Spleen (tissue), 11 donors: ENCODE measurements around the gene DIP2C. TPM values are rescaled to one million over a fixed set of nuclear protein-coding genes. Genes with fewer than 3 reads are reported as not detected.

Source experiments
- DNase-seq: peaks from one replicate; pipeline ENCODE4 v3.0.0-alpha.2; 2020
- H3K27ac ChIP-seq, 8 donors: fragments of 200-600 bp; sonication (generic) in 7 of 8; 1 replicate in 4 of 8; 2 replicates in 4 of 8; pipeline versions ENCODE4 v1.5.0 to v1.8.0; 2016 to 2021; ENCODE audit warnings: inconsistent platforms in 4 of 8, mild to moderate bottlenecking in 4 of 8, moderate library complexity in 1 of 8
- H3K27me3 ChIP-seq, 7 donors: fragments of 200-600 bp; sonication (generic) in 6 of 7; replicated peaks in 1 of 7; 1 replicate in 4 of 7; 2 replicates in 3 of 7; pipeline versions ENCODE4 v1.5.0 to v1.8.0; 2016 to 2021; ENCODE audit warnings: inconsistent platforms in 3 of 7, mild to moderate bottlenecking in 1 of 7
- H3K36me3 ChIP-seq, 6 donors: fragments of 200-600 bp; sonication (generic) in 5 of 6; 1 replicate in 4 of 6; 2 replicates in 2 of 6; pipeline versions ENCODE4 v1.5.0 to v1.8.0; 2016 to 2021; ENCODE audit warnings: inconsistent platforms in 2 of 6
- H3K4me1 ChIP-seq, 6 donors: fragments of 200-600 bp; sonication (generic) in 5 of 6; 1 replicate in 3 of 6; 2 replicates in 3 of 6; pipeline versions ENCODE4 v1.5.0 to v1.8.0; 2016 to 2021; ENCODE audit warnings: inconsistent platforms in 3 of 6
- H3K4me3 ChIP-seq, 8 donors: fragments of 200-600 bp; sonication (generic) in 7 of 8; 1 replicate in 4 of 8; 2 replicates in 4 of 8; pipeline versions ENCODE4 v1.5.0 to v1.8.0; 2016 to 2021; ENCODE audit warnings: inconsistent platforms in 4 of 8, mild to moderate bottlenecking in 4 of 8, moderate library complexity in 2 of 8
- H3K9me3 ChIP-seq, 8 donors: fragments of 200-600 bp; sonication (generic) in 7 of 8; 1 replicate in 4 of 8; 2 replicates in 4 of 8; pipeline versions ENCODE4 v1.5.0 to v1.8.0; 2016 to 2021; ENCODE audit warnings: inconsistent platforms in 4 of 8
- CTCF ChIP-seq, 11 experiments: fragments of 200-600 bp in 7 of 11; fragments of 450-650 bp in 4 of 11; sonication (generic) in 4 of 11; IDR thresholded peaks in 8 of 11; conservative IDR thresholded peaks in 3 of 11; 1 replicate in 7 of 11; 2 replicates in 4 of 11; pipeline versions ENCODE4 v1.4.0 to v1.8.0; 2016 to 2021; ENCODE audit warnings: antibody characterized with exemption in 11 of 11, inconsistent platforms in 4 of 11, mild to moderate bottlenecking in 1 of 11
- POLR2A ChIP-seq, 3 donors: fragments of 450-650 bp; IDR thresholded peaks; one replicate each; pipeline ENCODE4 v1.5.1; 2017; ENCODE audit warnings: antibody characterized with exemption in 3 of 3, mild to moderate bottlenecking in 1 of 3
- POLR2AphosphoS5 ChIP-seq, 3 donors: sonication (generic); formaldehyde crosslinking; IDR thresholded peaks; one replicate each; pipeline ENCODE4 v1.5.1; 2017; ENCODE audit warnings: antibody characterized with exemption in 3 of 3
- WGBS, 5 donors: extraction: QIAGEN DNeasy Blood & Tissue Kit in 3 of 5; methylation state at CpG; one replicate each; pipeline versions ENCODE4 v1.1.5 to v1.1.7; 2013 to 2018; 5-methylcytosine and 5-hydroxymethylcytosine counted together
- intact Hi-C: fragments of 100-400 bp; cut with DNase I; formaldehyde crosslinking; loops from one replicate; pipeline ENCODE4 v1.15.0; 2023; ENCODE audit warnings: low total_unique reads
- polyA plus RNA-seq, 3 donors: library from polyadenylated mRNA; stranded (reverse); fragments of 200-250 nt; gene quantifications; one replicate each; pipeline ENCODE4 v1.2.1, GENCODE V29; 2013
- total RNA-seq, 7 donors: library from RNA; depleted of rRNA in 3 of 7; stranded (reverse); fragments of >200 nt in 3 of 7; fragmentation: NEBNext Ultra II Directional in 4 of 7; extraction: Animal tissue kit (Norgen Biotek cat#: 25700) in 4 of 7; gene quantifications; one replicate each; pipeline versions ENCODE4 v1.1.0 to v1.2.1, GENCODE V29; 2016 to 2021
- donor health status: healthy with polysubstance abuse.
- donor health status: DM: no; HTN: no; CAD: no; lungs with moderate emphysema.
- donor health status: DM: no; HTN: no; CAD: no.
- donor health status: Bipolar disorder and iron deficiency.
- donor health status: healthy.
- donor health status: DM: no; HTN: no; CAD: no.
- donor health status: DM: yes; HTN: yes; CAD: no.

Gene DIP2C
- total and polyA plus RNA-seq, 10 donors, result 2.2 to 13.1 (median 9.0) TPM

GRCh38 chr10:729213-729612 is 39.7 kb upstream of the DIP2C start:
- no peak overlapping the region for H3K27ac ChIP-seq
- peaks cover 0 to 41% (median 0%) of the 10 kb centered on the region in 7 donors for H3K27me3 ChIP-seq
- no peak for TF ChIP-seq CTCF (IDR thresholded peaks at IDR 0.05 in 8 of 11, conservative IDR thresholded peaks at IDR 0.05 in 3 of 11)
- no peak for TF ChIP-seq POLR2A (IDR thresholded peaks at IDR 0.05)
- TF ChIP-seq POLR2AphosphoS5 (IDR thresholded peaks at IDR 0.05), result no peak
- H3K36me3 ChIP-seq, result no peaks in the 10 kb centered on the region
- no peak for DNase-seq
- no peak overlapping the region for H3K4me3 ChIP-seq
- intact Hi-C loops, result no loop called here
- H3K9me3 ChIP-seq, result peaks cover 0 to 1% (median 0%) of the 10 kb centered on the region in 8 donors
- no peaks in the 10 kb centered on the region for H3K4me1 ChIP-seq
- WGBS, 5 donors, result 69 to 79% (median 75%) methylated on average over 8 of the region's 8 CpGs

- 58 to 72% (median 71%) methylated on average over 8 of the region's 8 CpGs for WGBS, 5 donors
- Histone ChIP-seq H3K27ac (no peak overlapping the region), H3K27me3 (peaks cover 0 to 41% (median 0%) of the 10 kb centered on the region in 7 donors), H3K4me1 (no peaks in the 10 kb centered on the region), H3K4me3 (no peak overlapping the region), H3K36me3 (no peaks in the 10 kb centered on the region), H3K9me3 (peaks cover 0 to 5% (median 0%) of the 10 kb centered on the region in 8 donors)
- no peak for TF ChIP-seq POLR2AphosphoS5 (IDR thresholded peaks at IDR 0.05)
- TF ChIP-seq CTCF (IDR thresholded peaks at IDR 0.05 in 8 of 11, conservative IDR thresholded peaks at IDR 0.05 in 3 of 11), result no peak
- no peak for TF ChIP-seq POLR2A (IDR thresholded peaks at IDR 0.05)
- intact Hi-C loops, result no loop called here
- DNase-seq, result no peak
Observed at GRCh38 chr10:728603-729002, 39.1 kb upstream of the DIP2C start.

DNA sequence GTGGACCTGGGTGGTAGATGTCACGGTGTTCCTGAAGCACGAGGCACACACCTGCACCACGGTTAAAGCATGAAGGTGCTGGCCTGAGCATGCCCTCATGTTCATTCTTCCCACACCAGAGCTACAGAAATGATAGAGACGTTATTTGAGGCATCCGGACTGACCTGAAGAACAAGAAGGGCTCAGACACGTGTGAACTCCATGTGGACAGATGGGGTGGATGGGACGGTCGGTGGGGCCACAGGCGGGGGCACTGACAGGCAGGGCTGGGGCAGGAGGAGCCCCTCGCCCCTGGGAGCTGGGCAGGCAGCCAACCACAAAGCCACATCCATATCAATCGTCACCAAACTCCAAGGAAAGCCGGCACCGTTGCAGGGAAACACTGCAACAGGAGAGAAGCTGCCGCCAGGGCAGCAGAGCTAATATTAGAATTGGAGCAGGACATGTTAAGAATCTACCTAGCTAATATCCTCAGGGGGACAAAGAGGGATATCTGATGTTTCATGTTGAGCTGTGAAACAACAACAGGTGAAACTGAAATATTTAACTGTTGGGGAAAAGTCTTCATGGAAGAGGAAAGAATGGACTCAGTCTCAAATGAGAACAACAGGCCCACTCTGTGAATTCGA is 37.8 kb upstream of the DIP2C start:
- no peak overlapping the region for H3K4me3 ChIP-seq
- WGBS, 5 donors, result 68 to 79% (median 69%) methylated on average over 14 to 15 of the region's 15 CpGs
- H3K4me1 ChIP-seq, result no peaks in the 10 kb centered on the region
- peaks cover 0 to 5% (median 0%) of the 10 kb centered on the region in 8 donors for H3K9me3 ChIP-seq
- no peak for DNase-seq
- H3K27me3 ChIP-seq, result peaks cover 0 to 35% (median 0%) of the 10 kb centered on the region in 7 donors
- TF ChIP-seq CTCF (IDR thresholded peaks at IDR 0.05 in 8 of 11, conservative IDR thresholded peaks at IDR 0.05 in 3 of 11) (no peak), POLR2AphosphoS5 (IDR thresholded peaks at IDR 0.05) (no peak), POLR2A (IDR thresholded peaks at IDR 0.05) (no peak)
- no peaks in the 10 kb centered on the region for H3K36me3 ChIP-seq
- H3K27ac ChIP-seq, result no peak overlapping the region
- intact Hi-C loops, result no loop called here

DNA sequence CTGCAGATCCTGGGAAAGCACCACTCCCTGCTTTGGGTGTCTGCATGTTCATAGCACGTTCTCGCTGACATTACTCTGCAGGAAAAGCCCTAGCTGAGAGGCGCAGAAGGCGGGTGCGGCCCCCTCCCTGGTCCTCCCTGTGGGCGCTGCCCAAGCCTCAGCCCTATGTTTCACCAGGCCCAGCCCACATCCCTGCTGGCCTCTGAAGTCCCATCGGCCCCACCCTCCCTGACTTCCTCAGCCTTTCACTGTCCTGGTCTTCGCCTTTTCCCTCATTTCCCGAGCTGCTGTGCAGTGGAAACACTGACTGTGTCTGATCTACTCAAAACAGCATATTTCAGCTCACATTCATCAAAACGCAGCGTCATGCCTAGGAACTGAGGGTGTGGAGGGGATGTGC is 36.3 kb upstream of the DIP2C start:
- Histone ChIP-seq H3K4me1 (no peaks in the 10 kb centered on the region), H3K4me3 (no peak overlapping the region), H3K9me3 (peaks cover 0 to 5% (median 0%) of the 10 kb centered on the region in 8 donors), H3K36me3 (no peaks in the 10 kb centered on the region), H3K27ac (no peak overlapping the region), H3K27me3 (peaks cover 0 to 26% (median 0%) of the 10 kb centered on the region in 7 donors)
- 67 to 77% (median 72%) methylated on average over 9 to 11 of the region's 11 CpGs for WGBS, 5 donors
- intact Hi-C loops, result no loop called here
- TF ChIP-seq POLR2AphosphoS5 (IDR thresholded peaks at IDR 0.05), result no peak
- no peak for TF ChIP-seq POLR2A (IDR thresholded peaks at IDR 0.05)
- no peak for TF ChIP-seq CTCF (IDR thresholded peaks at IDR 0.05 in 8 of 11, conservative IDR thresholded peaks at IDR 0.05 in 3 of 11)
- DNase-seq, result no peak
